ENCODE measurements around the gene KLHL8.

The KLHL8 gene

DNA sequence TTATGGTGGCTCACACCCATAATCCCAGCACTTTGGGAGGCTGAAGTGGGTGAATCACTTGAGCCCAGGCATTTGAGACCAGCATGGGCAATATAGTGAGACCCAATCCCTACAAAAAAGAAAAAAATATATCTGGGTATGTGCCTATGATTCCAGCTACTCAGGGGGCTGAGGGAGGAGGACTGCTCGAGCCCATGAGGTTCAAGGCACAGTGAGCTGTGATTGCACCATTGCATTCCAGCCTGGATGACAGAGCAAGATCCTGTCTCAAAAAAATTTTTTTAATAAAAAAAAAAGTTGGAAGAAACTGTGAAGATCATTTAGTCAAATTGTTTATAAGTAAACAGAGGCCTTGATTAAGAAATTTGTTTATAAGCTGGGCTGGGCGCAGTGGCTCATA, 39.7 kb downstream of the KLHL8 start:
- TF ChIP-seq GABPA (IDR thresholded peaks at IDR 0.05; ENCODE audit: low read depth) (no peak), POLR2AphosphoS5 (IDR thresholded peaks at IDR 0.05; ENCODE audit: low read depth) (no peak), SPI1 (IDR thresholded peaks at IDR 0.05; ENCODE audit: borderline replicate concordance, low read depth) (no peak), REST (IDR thresholded peaks at IDR 0.05; ENCODE audit: insufficient replicate concordance, low read depth) (no peak)
- TF ChIP-seq, protein P1, sequence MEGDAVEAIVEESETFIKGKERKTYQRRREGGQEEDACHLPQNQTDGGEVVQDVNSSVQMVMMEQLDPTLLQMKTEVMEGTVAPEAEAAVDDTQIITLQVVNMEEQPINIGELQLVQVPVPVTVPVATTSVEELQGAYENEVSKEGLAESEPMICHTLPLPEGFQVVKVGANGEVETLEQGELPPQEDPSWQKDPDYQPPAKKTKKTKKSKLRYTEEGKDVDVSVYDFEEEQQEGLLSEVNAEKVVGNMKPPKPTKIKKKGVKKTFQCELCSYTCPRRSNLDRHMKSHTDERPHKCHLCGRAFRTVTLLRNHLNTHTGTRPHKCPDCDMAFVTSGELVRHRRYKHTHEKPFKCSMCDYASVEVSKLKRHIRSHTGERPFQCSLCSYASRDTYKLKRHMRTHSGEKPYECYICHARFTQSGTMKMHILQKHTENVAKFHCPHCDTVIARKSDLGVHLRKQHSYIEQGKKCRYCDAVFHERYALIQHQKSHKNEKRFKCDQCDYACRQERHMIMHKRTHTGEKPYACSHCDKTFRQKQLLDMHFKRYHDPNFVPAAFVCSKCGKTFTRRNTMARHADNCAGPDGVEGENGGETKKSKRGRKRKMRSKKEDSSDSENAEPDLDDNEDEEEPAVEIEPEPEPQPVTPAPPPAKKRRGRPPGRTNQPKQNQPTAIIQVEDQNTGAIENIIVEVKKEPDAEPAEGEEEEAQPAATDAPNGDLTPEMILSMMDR (IDR thresholded peaks at IDR 0.05; ENCODE audit: insufficient read depth, low read length), result no peak
- Histone ChIP-seq H3K27me3 (ENCODE audit: insufficient read depth, poor library complexity, severe bottlenecking) (no peaks in the 10 kb centered on the region), H3K4me3 (replicated peaks; ENCODE audit: insufficient read depth, low read length) (no peak overlapping the region), H3K27ac (replicated peaks) (no peak overlapping the region)
- DNase-seq (ENCODE audit: low read depth in 1 of 2, low spot score in 1 of 2), result no peak

DNA sequence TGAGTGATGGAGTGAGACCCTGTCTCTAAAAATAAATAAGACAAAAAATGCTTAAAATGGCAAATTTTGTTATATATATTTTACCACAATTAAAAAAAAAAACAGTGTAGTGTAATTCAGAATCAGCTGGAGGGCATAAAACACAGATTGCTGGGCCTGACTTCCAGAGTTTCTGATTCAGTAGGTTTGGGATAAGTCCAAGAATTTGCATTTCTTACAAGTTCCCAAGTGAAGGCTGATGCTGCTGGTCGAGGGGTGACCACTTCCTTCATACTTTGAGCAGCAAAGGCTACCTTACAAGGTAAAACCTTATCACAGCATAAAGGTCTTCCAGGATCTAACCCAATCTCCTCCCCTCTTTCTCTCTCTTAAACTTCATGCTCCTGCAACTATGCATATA, 40.7 kb downstream of the KLHL8 start:
- Histone ChIP-seq H3K4me3 (replicated peaks; ENCODE audit: insufficient read depth, low read length) (no peak overlapping the region), H3K27ac (replicated peaks) (no peak overlapping the region), H3K27me3 (ENCODE audit: insufficient read depth, poor library complexity, severe bottlenecking) (no peaks in the 10 kb centered on the region)
- no peak for DNase-seq (ENCODE audit: low read depth in 1 of 2, low spot score in 1 of 2)
- no peak for TF ChIP-seq GABPA (IDR thresholded peaks at IDR 0.05; ENCODE audit: low read depth)
- no peak for TF ChIP-seq POLR2AphosphoS5 (IDR thresholded peaks at IDR 0.05; ENCODE audit: low read depth)
- TF ChIP-seq REST (IDR thresholded peaks at IDR 0.05; ENCODE audit: insufficient replicate concordance, low read depth), result no peak

GRCh38 chr4:87174672-87175071, 45.7 kb downstream of the KLHL8 start:
- DNase-seq (ENCODE audit: low read depth in 1 of 2, low spot score in 1 of 2), result no peak

More at GRCh38 chr4:87174672-87175071, 45.7 kb downstream of the KLHL8 start:
- TF ChIP-seq POLR2AphosphoS5 (IDR thresholded peaks at IDR 0.05; ENCODE audit: low read depth), result no peak
- TF ChIP-seq REST (IDR thresholded peaks at IDR 0.05; ENCODE audit: insufficient replicate concordance, low read depth), result no peak
- TF ChIP-seq SPI1 (IDR thresholded peaks at IDR 0.05; ENCODE audit: borderline replicate concordance, low read depth), result no peak
- TF ChIP-seq GABPA (IDR thresholded peaks at IDR 0.05; ENCODE audit: low read depth), result no peak
- TF ChIP-seq, protein P1 (IDR thresholded peaks at IDR 0.05; ENCODE audit: insufficient read depth, low read length), result no peak
- Histone ChIP-seq H3K27ac (replicated peaks) (no peak overlapping the region), H3K4me3 (replicated peaks; ENCODE audit: insufficient read depth, low read length) (no peak overlapping the region), H3K27me3 (ENCODE audit: insufficient read depth, poor library complexity, severe bottlenecking) (no peaks in the 10 kb centered on the region)

All from HL-60 (cell line).